ENCODE data around the gene DOCK9.

DNA sequence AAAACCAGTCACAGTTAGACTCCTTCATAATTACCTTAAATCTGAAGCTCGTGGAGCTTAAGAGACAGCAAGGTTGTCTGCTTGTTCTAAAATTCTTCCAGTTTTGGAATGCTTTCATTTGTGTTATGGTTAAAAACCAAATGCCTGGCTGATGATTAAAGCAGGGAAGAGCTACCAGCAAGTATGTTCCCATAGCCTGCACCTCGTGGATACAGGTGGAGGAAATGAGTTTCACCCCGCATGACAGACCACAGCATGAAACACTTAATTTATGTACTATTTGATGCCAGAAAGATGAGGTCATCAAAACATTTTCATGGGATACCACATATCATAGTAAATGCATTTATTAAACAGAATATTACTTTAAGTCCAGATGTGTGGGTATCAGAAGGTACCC, 416 bp upstream of the DOCK9 start:
- TF ChIP-seq, protein P1, sequence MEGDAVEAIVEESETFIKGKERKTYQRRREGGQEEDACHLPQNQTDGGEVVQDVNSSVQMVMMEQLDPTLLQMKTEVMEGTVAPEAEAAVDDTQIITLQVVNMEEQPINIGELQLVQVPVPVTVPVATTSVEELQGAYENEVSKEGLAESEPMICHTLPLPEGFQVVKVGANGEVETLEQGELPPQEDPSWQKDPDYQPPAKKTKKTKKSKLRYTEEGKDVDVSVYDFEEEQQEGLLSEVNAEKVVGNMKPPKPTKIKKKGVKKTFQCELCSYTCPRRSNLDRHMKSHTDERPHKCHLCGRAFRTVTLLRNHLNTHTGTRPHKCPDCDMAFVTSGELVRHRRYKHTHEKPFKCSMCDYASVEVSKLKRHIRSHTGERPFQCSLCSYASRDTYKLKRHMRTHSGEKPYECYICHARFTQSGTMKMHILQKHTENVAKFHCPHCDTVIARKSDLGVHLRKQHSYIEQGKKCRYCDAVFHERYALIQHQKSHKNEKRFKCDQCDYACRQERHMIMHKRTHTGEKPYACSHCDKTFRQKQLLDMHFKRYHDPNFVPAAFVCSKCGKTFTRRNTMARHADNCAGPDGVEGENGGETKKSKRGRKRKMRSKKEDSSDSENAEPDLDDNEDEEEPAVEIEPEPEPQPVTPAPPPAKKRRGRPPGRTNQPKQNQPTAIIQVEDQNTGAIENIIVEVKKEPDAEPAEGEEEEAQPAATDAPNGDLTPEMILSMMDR (conservative IDR thresholded peaks at IDR 0.05 in 1 of 2, IDR thresholded peaks at IDR 0.05 in 1 of 2; ENCODE audit: low read depth in 1 of 2, low read length in 2 of 2): no peak
- TF ChIP-seq EZH2 (IDR thresholded peaks at IDR 0.05; ENCODE audit: low read length, missing control alignments): no peak
